HEK293T (cell line): ENCODE measurements around the gene PCDHB16.
"Not testable (repeated sequence)": the region's sequence is repeated elsewhere in the genome, so short reads cannot be mapped to it uniquely, and the experiment has no call there.

ENCODE experiments used
- ARNT ChIP-seq: fragments of 450-650 bp; IDR thresholded peaks from 2 replicates; pipeline ENCODE4 v1.6.1; 2017; ENCODE audit warnings: mild to moderate bottlenecking
- BHLHE40 ChIP-seq: fragments of 450-650 bp; IDR thresholded peaks from 2 replicates; pipeline ENCODE4 v1.6.1; 2016; ENCODE audit warnings: mild to moderate bottlenecking, moderate library complexity, borderline replicate concordance
- CTBP1 ChIP-seq: fragments of 450-650 bp; IDR thresholded peaks from 2 replicates; pipeline ENCODE4 v1.6.1; 2016; ENCODE audit warnings: borderline replicate concordance
- ELF4 ChIP-seq: fragments of 450-650 bp; IDR thresholded peaks from 2 replicates; pipeline ENCODE4 v1.6.1; 2017; ENCODE audit warnings: antibody characterized with exemption
- FOXA1 ChIP-seq: fragments of 450-650 bp; IDR thresholded peaks from 2 replicates; pipeline ENCODE4 v1.6.1; 2016; ENCODE audit warnings: mild to moderate bottlenecking
- FOXK2 ChIP-seq: fragments of 450-650 bp; IDR thresholded peaks from 2 replicates; pipeline ENCODE4 v1.6.1; 2016; ENCODE audit warnings: mild to moderate bottlenecking
- FOXM1 ChIP-seq: fragments of 450-650 bp; IDR thresholded peaks from 2 replicates; pipeline ENCODE4 v1.6.1; 2017; ENCODE audit warnings: mild to moderate bottlenecking, borderline replicate concordance
- LEF1 ChIP-seq: fragments of 450-650 bp; IDR thresholded peaks from 2 replicates; pipeline ENCODE4 v1.6.1; 2017; ENCODE audit warnings: mild to moderate bottlenecking, borderline replicate concordance
- NFRKB ChIP-seq: fragments of 450-650 bp; IDR thresholded peaks from 2 replicates; pipeline ENCODE4 v1.6.1; 2016; ENCODE audit warnings: mild to moderate bottlenecking, moderate library complexity
- SP1 ChIP-seq: fragments of 450-650 bp; IDR thresholded peaks from 2 replicates; pipeline ENCODE4 v1.6.1; 2017
- SUZ12 ChIP-seq: fragments of 450-650 bp; IDR thresholded peaks from 2 replicates; pipeline ENCODE4 v1.6.1; 2016; ENCODE audit warnings: mild to moderate bottlenecking
- ZNF384 ChIP-seq: fragments of 450-650 bp; IDR thresholded peaks from 2 replicates; pipeline ENCODE4 v1.6.1; 2016
- TF ChIP-seq, protein P1 (sequence below): fragments of 450-650 bp; IDR thresholded peaks from 2 replicates; pipeline ENCODE4 v1.6.1; 2016

- TF ChIP-seq, protein P1, sequence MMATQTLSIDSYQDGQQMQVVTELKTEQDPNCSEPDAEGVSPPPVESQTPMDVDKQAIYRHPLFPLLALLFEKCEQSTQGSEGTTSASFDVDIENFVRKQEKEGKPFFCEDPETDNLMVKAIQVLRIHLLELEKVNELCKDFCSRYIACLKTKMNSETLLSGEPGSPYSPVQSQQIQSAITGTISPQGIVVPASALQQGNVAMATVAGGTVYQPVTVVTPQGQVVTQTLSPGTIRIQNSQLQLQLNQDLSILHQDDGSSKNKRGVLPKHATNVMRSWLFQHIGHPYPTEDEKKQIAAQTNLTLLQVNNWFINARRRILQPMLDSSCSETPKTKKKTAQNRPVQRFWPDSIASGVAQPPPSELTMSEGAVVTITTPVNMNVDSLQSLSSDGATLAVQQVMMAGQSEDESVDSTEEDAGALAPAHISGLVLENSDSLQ, result not testable (repeated sequence)
- TF ChIP-seq BHLHE40, ELF4, ARNT, FOXA1, SP1, FOXK2, LEF1, SUZ12, FOXM1, CTBP1, ZNF384, NFRKB: not testable (repeated sequence)
These were observed 43.2 kb downstream of the PCDHB16 start for GRCh38 chr5:141225421-141225820.
